Measurements from ENCODE around the gene RRM2.
A peak's percentile ranks its signal among the peaks of the same experiment; 100 is the strongest.

The RRM2 gene

DNA sequence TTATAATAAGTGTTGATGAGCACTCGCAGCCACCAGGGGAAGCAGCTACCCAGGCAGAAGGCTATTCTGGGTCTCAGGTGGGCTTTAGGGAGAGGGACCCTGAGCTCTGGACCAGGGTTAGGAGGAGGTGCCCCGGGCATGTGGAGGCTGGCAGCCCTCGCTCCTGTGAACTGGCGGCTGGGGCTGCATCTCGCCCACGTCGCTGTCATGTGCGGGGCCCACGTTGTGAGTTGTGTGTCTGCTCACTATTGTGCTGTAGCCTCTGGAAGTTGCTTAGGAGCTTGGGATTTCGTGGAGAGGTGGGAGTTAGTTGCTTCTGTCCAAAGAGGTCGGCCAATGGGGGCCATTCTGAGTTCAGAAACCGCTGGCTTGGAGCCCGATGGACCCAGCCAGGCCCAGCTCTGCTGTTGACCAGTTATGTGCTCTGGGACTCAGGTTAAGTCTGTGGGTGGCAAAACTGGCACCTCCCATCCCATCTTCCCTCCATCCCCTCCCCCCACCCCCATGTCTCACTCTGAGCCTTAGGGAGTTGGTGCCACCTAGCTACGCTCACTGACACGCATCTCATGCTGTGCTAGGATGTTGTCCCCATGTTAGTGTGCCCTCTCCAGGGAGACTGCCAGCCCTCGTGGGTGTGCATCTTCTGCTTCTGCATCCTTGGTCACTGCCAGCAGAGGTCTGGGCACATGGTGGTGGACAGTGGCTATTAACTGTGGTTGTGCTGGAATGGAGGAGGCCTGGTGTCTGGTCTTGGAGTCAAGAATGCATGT is 18.5 kb downstream of the RRM2 start:
- peak overlapping the region; percentile 61 for H3K4me2 ChIP-seq (ENCODE audit: low read depth, low read length, poor library complexity, severe bottlenecking)
- peak overlapping the region; percentile 34 for H3K4me3 ChIP-seq (ENCODE audit: low read length, poor library complexity, severe bottlenecking)
- no peaks in the 10 kb centered on the region for H3K27me3 ChIP-seq (ENCODE audit: insufficient read depth, low read length, poor library complexity, severe bottlenecking)
- no peak for TF ChIP-seq EZH2phosphoT487 (IDR thresholded peaks at IDR 0.05; ENCODE audit: borderline replicate concordance)
- TF ChIP-seq, protein P1, sequence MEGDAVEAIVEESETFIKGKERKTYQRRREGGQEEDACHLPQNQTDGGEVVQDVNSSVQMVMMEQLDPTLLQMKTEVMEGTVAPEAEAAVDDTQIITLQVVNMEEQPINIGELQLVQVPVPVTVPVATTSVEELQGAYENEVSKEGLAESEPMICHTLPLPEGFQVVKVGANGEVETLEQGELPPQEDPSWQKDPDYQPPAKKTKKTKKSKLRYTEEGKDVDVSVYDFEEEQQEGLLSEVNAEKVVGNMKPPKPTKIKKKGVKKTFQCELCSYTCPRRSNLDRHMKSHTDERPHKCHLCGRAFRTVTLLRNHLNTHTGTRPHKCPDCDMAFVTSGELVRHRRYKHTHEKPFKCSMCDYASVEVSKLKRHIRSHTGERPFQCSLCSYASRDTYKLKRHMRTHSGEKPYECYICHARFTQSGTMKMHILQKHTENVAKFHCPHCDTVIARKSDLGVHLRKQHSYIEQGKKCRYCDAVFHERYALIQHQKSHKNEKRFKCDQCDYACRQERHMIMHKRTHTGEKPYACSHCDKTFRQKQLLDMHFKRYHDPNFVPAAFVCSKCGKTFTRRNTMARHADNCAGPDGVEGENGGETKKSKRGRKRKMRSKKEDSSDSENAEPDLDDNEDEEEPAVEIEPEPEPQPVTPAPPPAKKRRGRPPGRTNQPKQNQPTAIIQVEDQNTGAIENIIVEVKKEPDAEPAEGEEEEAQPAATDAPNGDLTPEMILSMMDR (conservative IDR thresholded peaks at IDR 0.05; ENCODE audit: low read length) = no peak; the same call in 1 of the 2 replicates
- peaks cover 42% of the 10 kb centered on the region; the same call in 1 of the 2 replicates for H3K36me3 ChIP-seq (ENCODE audit: insufficient read depth, low read length)
- H3K9me2 ChIP-seq (replicated peaks; ENCODE audit: low read depth, low read length) = no peaks in the 10 kb centered on the region
- peaks cover 91% of the 10 kb centered on the region for H3K79me2 ChIP-seq (ENCODE audit: insufficient read depth, low read length)
- peak overlapping the region; percentile 42 for H3K9ac ChIP-seq (ENCODE audit: low read depth, low read length, poor library complexity, severe bottlenecking)
- H2AFZ ChIP-seq (ENCODE audit: low read length) = no peak overlapping the region
- no peaks in the 10 kb centered on the region for H3F3A ChIP-seq (ENCODE audit: low read depth)
- H4K20me1 ChIP-seq (ENCODE audit: insufficient read depth, low read length, poor library complexity, severe bottlenecking) = peaks cover 18% of the 10 kb centered on the region
- peaks cover 20% of the 10 kb centered on the region for H3K4me1 ChIP-seq (ENCODE audit: insufficient read depth, low read length, poor library complexity, severe bottlenecking)
- H3K9me3 ChIP-seq (ENCODE audit: insufficient read depth, low read depth, low read length) = no peaks in the 10 kb centered on the region

DNA sequence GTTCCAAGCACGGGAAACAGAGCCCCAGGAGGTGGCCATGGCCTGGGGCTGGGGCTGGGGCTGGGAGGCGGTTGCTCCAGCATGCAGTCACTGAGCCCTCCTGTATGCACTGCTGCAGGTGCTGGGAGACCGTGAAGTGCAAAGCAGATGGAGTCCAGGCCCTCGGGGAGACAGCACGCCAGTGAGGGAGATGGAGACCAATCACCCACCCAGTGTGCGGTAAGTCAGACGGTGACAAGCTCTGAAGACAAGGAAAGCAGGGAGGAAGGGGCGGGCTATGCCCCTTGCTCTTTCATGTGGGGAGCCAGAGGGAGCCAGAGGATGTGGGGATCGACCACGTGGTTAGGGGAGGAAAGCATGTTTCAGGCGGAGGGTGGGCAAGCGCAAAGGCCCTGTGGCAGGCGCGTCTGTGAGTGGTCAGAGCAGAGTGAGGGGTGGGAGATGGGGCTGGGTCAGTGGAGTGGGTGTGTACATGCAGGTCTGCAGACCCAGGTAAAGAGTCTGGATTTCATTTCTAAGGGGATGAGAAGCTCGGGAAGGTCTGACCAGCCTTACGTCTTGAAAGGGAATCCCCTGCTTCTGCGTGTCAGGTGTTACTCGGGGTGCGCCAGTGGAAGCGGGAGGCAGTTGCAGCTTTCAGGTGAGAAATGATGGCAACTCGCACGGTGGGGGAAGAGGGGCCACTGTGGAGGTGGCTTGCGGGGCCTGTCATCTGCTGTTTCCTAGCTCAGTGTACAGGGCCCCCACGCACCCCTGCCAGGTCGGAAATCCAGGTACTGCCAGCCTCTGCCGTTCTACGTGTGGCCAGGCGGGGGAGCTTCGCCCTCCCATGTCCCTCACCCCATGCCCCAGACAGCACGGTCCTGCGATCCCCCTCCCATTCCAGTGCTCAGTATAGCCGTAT is 19.4 kb downstream of the RRM2 start:
- H2AFZ ChIP-seq (ENCODE audit: low read length) = no peak overlapping the region
- peak overlapping the region; percentile 34 for H3K4me3 ChIP-seq (ENCODE audit: low read length, poor library complexity, severe bottlenecking)
- no peak for TF ChIP-seq EZH2phosphoT487 (IDR thresholded peaks at IDR 0.05; ENCODE audit: borderline replicate concordance)
- TF ChIP-seq, protein P1 (conservative IDR thresholded peaks at IDR 0.05; ENCODE audit: low read length) = peak; percentile 47
- no peaks in the 10 kb centered on the region for H3K27me3 ChIP-seq (ENCODE audit: insufficient read depth, low read length, poor library complexity, severe bottlenecking)
- H3K9me3 ChIP-seq (ENCODE audit: insufficient read depth, low read depth, low read length) = no peaks in the 10 kb centered on the region
- peak overlapping the region; percentile 61 for H3K4me2 ChIP-seq (ENCODE audit: low read depth, low read length, poor library complexity, severe bottlenecking)
- peak overlapping the region; percentile 42 for H3K9ac ChIP-seq (ENCODE audit: low read depth, low read length, poor library complexity, severe bottlenecking)
- peaks cover 20% of the 10 kb centered on the region for H3K4me1 ChIP-seq (ENCODE audit: insufficient read depth, low read length, poor library complexity, severe bottlenecking)
- H3K79me2 ChIP-seq (ENCODE audit: insufficient read depth, low read length) = peaks cover 88% of the 10 kb centered on the region
- peaks cover 16% of the 10 kb centered on the region for H4K20me1 ChIP-seq (ENCODE audit: insufficient read depth, low read length, poor library complexity, severe bottlenecking)
- H3K36me3 ChIP-seq (ENCODE audit: insufficient read depth, low read length) = peaks cover 46% of the 10 kb centered on the region; the same call in 1 of the 2 replicates
- H3F3A ChIP-seq (ENCODE audit: low read depth) = no peaks in the 10 kb centered on the region
- no peaks in the 10 kb centered on the region for H3K9me2 ChIP-seq (replicated peaks; ENCODE audit: low read depth, low read length)

DNA sequence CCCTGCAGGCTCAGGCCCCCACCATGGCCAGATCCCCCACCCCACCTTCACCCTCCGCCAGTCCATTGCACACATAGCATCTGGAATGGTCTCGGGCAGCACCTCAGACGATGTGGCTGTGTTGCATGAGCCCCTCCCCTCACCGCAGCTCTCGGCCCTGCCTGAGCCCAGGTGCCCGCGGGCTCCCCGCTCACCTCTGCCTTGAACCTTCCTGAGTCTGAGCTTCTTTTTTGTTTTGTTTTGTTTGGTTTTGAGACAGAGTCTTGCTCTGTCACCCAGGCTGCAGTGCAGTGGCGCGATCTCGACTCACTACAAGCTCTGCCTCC is 20.1 kb downstream of the RRM2 start:
- H2AFZ ChIP-seq (ENCODE audit: low read length) = no peak overlapping the region
- no peaks in the 10 kb centered on the region for H3K27me3 ChIP-seq (ENCODE audit: insufficient read depth, low read length, poor library complexity, severe bottlenecking)
- H3K9me2 ChIP-seq (replicated peaks; ENCODE audit: low read depth, low read length) = no peaks in the 10 kb centered on the region
- H3K79me2 ChIP-seq (ENCODE audit: insufficient read depth, low read length) = peaks cover 88% of the 10 kb centered on the region
- no peak overlapping the region for H3K4me2 ChIP-seq (ENCODE audit: low read depth, low read length, poor library complexity, severe bottlenecking)
- H3K9me3 ChIP-seq (ENCODE audit: insufficient read depth, low read depth, low read length) = no peaks in the 10 kb centered on the region
- H3K36me3 ChIP-seq (ENCODE audit: insufficient read depth, low read length) = peaks cover 52% of the 10 kb centered on the region; the same call in 1 of the 2 replicates
- peaks cover 20% of the 10 kb centered on the region for H3K4me1 ChIP-seq (ENCODE audit: insufficient read depth, low read length, poor library complexity, severe bottlenecking)
- H3F3A ChIP-seq (ENCODE audit: low read depth) = no peaks in the 10 kb centered on the region; the same call in 1 of the 2 replicates
- H3K9ac ChIP-seq (ENCODE audit: low read depth, low read length, poor library complexity, severe bottlenecking) = no peak overlapping the region
- H4K20me1 ChIP-seq (ENCODE audit: insufficient read depth, low read length, poor library complexity, severe bottlenecking) = peaks cover 16% of the 10 kb centered on the region
- H3K4me3 ChIP-seq (ENCODE audit: low read length, poor library complexity, severe bottlenecking) = no peak overlapping the region
- TF ChIP-seq EZH2phosphoT487 (IDR thresholded peaks at IDR 0.05; ENCODE audit: borderline replicate concordance) = no peak
- TF ChIP-seq, protein P1 (conservative IDR thresholded peaks at IDR 0.05; ENCODE audit: low read length) = 0 out of 2 replicates have a peak, but pooled peaks have one; percentile 3

All from Loucy (cell line).